ENCODE results near the gene MKRN2OS. TPM values are rescaled to one million over a fixed set of nuclear protein-coding genes. Genes with fewer than 3 reads are reported as not detected.

The MKRN2OS gene, protein sequence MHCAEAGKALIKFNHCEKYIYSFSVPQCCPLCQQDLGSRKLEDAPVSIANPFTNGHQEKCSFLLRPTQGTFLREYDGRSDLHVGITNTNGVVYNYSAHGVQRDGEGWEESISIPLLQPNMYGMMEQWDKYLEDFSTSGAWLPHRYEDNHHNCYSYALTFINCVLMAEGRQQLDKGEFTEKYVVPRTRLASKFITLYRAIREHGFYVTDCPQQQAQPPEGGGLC
- not detected in 2 replicates for total RNA-seq

DNA sequence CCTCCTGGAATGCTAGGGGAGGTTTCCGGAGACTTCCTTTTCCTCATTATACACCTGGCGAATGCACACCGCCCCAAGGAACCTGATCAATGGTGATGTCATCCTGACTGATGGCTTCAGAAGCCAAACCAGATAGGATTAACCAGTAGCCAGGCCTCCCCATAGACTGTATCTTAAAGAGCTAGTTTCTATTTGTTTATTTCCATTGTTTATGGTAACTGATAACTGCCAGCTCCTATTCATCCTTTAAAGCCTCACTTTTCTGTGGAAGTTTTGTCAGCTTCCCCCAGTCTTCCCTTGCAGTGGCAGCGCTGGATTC, at the start of gene MKRN2OS:
Gene MKRN2OS, minus strand, starts transcription at position 27 of the 319 bp plus-strand sequence. CDS start 35 bp downstream, outside the sequence.
- Mint-ChIP-seq H3K4me3 (no peak within 1 kb of the TSS), H3K36me3 (ENCODE audit: low read depth) (peaks cover 2% of the 10 kb centered on the region), H3K9me3 (no peaks in the 10 kb centered on the region), H3K27ac (no peak within 1 kb of the TSS), H3K27me3 (peaks cover 6% of the 10 kb centered on the region), H3K4me1 (no peaks in the 10 kb centered on the region)
- DNase-seq, result no peak
- intact Hi-C loops (cut with micrococcal nuclease), result no loop called here

DNA sequence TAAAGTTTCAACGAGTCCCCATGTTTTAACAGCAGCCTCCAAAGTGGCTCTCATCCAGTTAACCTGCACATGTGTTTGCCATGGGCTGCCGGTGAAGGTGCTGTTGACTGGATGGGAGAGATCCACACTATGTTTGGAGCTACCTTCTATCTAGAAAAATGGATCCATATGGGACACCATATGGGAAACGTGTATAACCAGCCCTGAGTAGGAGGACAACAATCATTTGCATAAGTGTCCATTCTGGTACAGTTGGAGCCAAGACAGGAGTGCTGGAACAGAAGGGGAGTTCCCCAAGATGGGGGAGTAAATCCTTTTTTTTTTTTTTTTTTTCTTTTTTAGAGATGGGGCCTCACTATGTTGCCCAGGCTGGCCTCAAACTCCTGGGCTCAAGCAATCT, 48.2 kb upstream of the MKRN2OS start:
- H3K4me1 Mint-ChIP-seq, result no peaks in the 10 kb centered on the region
- H3K9me3 Mint-ChIP-seq, result no peaks in the 10 kb centered on the region
- no peak for DNase-seq
- intact Hi-C loops (cut with micrococcal nuclease), result no loop called here
- peak overlapping the region; percentile 17 for H3K27ac Mint-ChIP-seq
- H3K36me3 Mint-ChIP-seq (ENCODE audit: low read depth), result peaks cover 60% of the 10 kb centered on the region
- no peaks in the 10 kb centered on the region for H3K27me3 Mint-ChIP-seq
- no peak overlapping the region for H3K4me3 Mint-ChIP-seq

DNA sequence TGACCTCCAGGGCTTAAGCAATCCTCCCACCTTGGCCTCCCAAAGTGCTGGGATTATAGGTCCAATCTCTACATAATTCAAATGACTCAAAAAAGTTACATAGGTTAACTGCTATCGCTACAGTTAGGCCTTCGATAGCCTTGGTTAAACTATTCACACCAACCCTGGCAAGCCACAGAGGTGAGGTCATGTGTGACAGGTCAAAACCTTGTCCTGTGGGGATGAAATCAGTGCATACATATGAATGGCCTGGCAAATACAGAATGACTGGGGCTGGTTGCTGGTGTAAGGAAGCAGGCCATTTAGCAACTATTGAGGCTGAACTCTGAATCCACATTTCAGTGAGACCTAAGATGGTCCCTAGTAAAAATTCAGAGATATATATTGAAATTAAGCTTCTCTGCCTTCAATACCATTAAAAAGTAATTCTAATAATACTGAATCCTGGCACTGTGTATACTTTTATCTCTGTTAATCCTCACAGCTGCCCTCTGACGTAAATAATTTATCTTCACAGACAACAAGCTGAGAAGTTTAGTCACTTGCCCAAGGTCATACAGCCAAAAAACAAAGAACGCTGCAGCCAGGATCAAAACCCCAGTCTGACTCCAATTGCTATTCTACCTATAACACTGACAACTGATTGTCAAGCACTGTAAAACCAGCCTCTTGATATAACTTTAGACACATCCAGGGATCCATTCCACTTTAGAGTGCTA, 46.9 kb upstream of the MKRN2OS start:
- no peak for DNase-seq
- H3K4me3 Mint-ChIP-seq, result no peak overlapping the region
- intact Hi-C loops (cut with micrococcal nuclease), result no loop called here
- H3K9me3 Mint-ChIP-seq, result no peaks in the 10 kb centered on the region
- no peaks in the 10 kb centered on the region for H3K27me3 Mint-ChIP-seq
- H3K36me3 Mint-ChIP-seq (ENCODE audit: low read depth), result peaks cover 65% of the 10 kb centered on the region
- H3K27ac Mint-ChIP-seq, result no peak overlapping the region
- H3K4me1 Mint-ChIP-seq, result no peaks in the 10 kb centered on the region

DNA sequence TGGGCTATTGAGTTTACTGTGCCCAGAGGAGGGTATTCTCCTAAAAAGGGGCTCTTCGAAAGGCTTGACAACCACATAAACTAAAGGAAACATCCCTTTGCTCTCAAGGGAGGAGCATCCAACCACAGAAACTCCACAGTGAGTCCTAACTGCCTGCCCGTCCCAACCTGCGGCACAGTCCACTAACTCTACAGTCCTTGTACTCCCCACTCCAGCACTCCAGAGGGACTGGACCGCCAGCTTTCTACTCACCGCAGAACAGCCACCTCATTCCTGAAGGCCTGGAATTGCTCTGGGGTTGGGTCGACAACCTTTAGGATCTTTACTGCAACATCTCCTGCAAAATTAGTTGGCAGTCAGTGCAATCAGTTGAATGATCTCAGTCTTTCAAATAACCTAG, 46.2 kb upstream of the MKRN2OS start:
- H3K27ac Mint-ChIP-seq, result no peak overlapping the region
- peaks cover 61% of the 10 kb centered on the region for H3K36me3 Mint-ChIP-seq (ENCODE audit: low read depth)

DNA sequence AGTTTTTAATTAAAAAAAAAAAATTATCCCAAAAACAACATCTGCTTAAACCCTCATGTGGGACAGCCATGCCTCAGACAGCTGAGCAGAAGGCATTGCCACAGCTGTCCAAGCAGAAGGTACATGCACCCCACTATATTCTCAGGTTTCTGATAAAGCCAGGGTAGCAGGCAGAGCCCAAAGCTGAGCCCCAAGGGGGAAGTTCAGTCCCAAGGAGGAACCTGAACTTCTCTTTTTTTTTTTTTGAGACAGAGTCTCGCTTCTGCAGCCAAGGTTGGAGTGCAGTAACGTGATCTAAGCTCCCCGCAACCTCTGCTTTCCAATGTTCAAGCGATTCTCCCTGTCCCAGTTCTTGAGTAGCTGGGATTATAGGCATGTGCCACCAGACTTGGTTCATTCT, 44.8 kb upstream of the MKRN2OS start:
- H3K4me1 Mint-ChIP-seq, result no peaks in the 10 kb centered on the region

More for the DNA sequence above, 46.2 kb upstream of the MKRN2OS start:
- H3K4me3 Mint-ChIP-seq, result no peak overlapping the region
- intact Hi-C loops (cut with micrococcal nuclease), result no loop called here
- H3K27me3 Mint-ChIP-seq, result no peaks in the 10 kb centered on the region
- no peak for DNase-seq
- H3K9me3 Mint-ChIP-seq, result no peaks in the 10 kb centered on the region
- no peaks in the 10 kb centered on the region for H3K4me1 Mint-ChIP-seq

DNA sequence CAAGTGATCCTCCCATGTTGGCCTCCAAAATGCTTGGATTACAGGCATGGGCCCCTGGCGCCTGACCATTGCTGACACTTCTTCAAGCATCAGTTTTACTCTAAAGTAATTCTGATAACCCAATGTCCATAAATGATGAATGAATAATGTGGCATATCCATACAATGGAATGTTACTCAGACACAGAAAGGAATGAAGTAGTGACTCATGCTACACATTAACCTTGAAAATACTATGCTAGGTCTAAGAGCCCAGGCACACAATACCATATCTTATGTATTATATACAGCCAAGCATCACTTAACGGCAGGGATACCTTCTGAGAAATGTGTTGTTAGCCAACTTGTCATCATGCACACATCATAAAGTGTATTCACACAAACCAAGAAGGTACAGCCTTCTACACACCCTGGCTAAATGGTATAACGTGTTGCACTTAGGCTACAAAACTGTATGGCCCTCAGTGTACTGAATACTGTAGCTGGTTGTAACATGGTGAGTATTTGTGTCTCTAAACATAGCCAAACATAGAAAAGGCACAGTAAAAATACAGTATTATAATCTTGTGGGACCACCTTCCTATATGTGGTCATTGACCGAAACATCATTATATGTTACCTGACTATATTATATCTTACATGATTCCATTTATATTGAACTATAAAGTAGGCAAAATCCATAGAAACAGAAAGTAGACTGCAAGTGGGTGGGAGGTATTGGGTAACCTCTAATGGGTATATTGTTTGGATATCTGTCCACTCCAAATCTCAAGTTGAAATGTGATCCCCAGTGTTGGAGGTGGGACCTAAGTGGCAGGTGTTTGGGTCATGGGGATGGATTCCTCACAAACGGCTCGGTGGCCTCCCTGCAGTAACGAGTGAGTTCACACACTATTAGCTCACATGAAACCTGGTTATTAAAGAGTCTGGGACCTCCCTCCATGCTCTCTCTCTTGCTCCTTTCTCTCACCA, 43.0 kb upstream of the MKRN2OS start:
- no peak overlapping the region for H3K4me3 Mint-ChIP-seq
- no peak for DNase-seq
- H3K27me3 Mint-ChIP-seq, result no peaks in the 10 kb centered on the region
- no peaks in the 10 kb centered on the region for H3K9me3 Mint-ChIP-seq
- H3K4me1 Mint-ChIP-seq, result no peaks in the 10 kb centered on the region
- H3K36me3 Mint-ChIP-seq (ENCODE audit: low read depth), result peaks cover 62% of the 10 kb centered on the region
- intact Hi-C loops (cut with micrococcal nuclease), result no loop called here
- no peak overlapping the region for H3K27ac Mint-ChIP-seq

More for the DNA sequence above, 44.8 kb upstream of the MKRN2OS start:
- intact Hi-C loops (cut with micrococcal nuclease), result no loop called here
- peaks cover 59% of the 10 kb centered on the region for H3K36me3 Mint-ChIP-seq (ENCODE audit: low read depth)
- H3K27ac Mint-ChIP-seq, result no peak overlapping the region
- no peaks in the 10 kb centered on the region for H3K9me3 Mint-ChIP-seq
- no peaks in the 10 kb centered on the region for H3K27me3 Mint-ChIP-seq
- no peak for DNase-seq
- H3K4me3 Mint-ChIP-seq, result no peak overlapping the region

DNA sequence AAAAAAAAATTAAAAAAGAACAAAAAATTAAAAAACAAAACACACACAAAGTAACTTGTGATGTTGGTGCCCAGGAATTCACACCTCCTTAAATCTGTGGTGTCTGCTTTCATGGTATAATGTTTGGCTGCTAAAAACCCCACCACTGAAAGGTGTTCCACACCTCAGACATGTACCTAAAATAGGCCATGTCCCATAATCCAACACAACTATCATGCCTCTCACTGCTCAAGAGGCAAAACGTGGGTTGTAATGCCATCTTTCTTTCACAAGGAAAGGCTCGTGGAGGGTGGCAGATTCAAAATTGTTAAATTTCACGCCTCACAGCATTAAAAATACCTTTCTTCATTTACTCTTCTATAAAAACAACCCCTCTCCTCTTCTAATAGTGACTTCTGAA, 41.1 kb upstream of the MKRN2OS start:
- Mint-ChIP-seq H3K36me3 (ENCODE audit: low read depth) (peaks cover 61% of the 10 kb centered on the region), H3K27ac (no peak overlapping the region), H3K4me3 (no peak overlapping the region), H3K9me3 (no peaks in the 10 kb centered on the region), H3K27me3 (no peaks in the 10 kb centered on the region), H3K4me1 (no peaks in the 10 kb centered on the region)
- DNase-seq, result no peak
- intact Hi-C loops (cut with micrococcal nuclease), result no loop called here

DNA sequence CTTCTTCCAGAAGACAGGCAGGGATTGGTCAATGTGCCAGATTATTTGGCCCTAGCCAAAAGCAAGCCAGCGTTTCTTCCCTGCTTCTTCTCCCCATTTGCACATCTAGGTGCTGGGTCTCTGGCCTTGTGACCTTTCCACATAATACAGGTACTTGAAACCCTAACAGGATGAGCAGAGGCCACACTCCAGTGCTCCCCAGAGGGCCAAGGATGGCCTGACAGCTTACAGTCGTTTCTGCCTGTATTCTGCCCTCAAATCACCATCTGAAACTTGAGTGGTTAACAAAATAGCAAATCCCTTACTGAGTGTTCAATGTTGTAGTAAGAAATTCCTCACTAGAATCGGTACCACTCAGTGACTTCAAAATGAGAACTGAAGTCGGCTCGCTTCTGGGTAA, 40.7 kb upstream of the MKRN2OS start:
- H3K4me1 Mint-ChIP-seq, result no peaks in the 10 kb centered on the region
- H3K9me3 Mint-ChIP-seq, result no peaks in the 10 kb centered on the region
- peaks cover 61% of the 10 kb centered on the region for H3K36me3 Mint-ChIP-seq (ENCODE audit: low read depth)
- intact Hi-C loops (cut with micrococcal nuclease), result no loop called here
- H3K27ac Mint-ChIP-seq, result no peak overlapping the region
- H3K4me3 Mint-ChIP-seq, result no peak overlapping the region
- H3K27me3 Mint-ChIP-seq, result no peaks in the 10 kb centered on the region
- no peak for DNase-seq

DNA sequence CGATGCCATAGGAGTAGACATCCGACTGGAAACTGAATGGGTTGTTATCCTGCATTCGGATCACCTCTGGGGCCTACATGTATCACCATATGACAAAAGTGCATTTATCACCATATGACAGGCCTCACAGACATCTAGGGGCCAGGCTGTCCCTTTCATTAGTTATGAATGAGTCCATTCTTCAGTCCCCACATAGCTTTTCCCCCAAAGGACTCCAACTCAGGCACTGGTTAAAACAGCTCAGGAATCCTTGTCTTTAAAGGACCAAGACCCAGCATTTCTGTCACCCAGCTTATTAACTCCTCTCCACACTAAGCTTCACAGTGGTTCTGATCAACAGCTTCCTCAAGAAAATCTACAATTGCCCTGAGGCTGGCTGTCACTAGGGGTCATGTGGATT, 39.9 kb upstream of the MKRN2OS start:
- DNase-seq, result no peak
- no peak overlapping the region for H3K4me3 Mint-ChIP-seq
- no peaks in the 10 kb centered on the region for H3K27me3 Mint-ChIP-seq
- no peaks in the 10 kb centered on the region for H3K4me1 Mint-ChIP-seq
- intact Hi-C loops (cut with micrococcal nuclease), result no loop called here
- peaks cover 61% of the 10 kb centered on the region for H3K36me3 Mint-ChIP-seq (ENCODE audit: low read depth)
- H3K9me3 Mint-ChIP-seq, result no peaks in the 10 kb centered on the region
- no peak overlapping the region for H3K27ac Mint-ChIP-seq

DNA sequence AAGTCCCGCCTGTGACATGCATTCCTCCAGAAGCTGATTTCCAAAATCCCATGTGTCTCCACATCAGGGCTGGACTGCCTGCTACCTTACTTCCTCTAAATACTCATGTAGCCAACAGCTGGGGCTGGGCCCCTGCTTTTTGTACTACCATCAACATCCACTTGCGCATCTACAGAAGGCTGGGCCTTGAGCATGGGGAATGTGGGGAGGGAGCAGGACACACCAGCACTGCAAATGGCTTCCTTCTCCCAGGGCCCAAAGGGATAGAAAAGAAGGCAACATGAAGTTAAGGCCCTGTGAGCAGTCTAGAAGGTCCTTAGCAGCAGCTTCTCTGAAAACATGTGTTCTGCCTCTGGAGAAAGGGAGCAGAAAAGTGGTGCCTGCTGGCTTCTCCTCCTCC, 38.8 kb upstream of the MKRN2OS start:
- H3K27ac Mint-ChIP-seq, result no peak overlapping the region
- peaks cover 66% of the 10 kb centered on the region for H3K36me3 Mint-ChIP-seq (ENCODE audit: low read depth)
- no peaks in the 10 kb centered on the region for H3K27me3 Mint-ChIP-seq
- no peak for DNase-seq
- H3K4me3 Mint-ChIP-seq, result no peak overlapping the region
- no peaks in the 10 kb centered on the region for H3K9me3 Mint-ChIP-seq
- intact Hi-C loops (cut with micrococcal nuclease), result no loop called here
- H3K4me1 Mint-ChIP-seq, result no peaks in the 10 kb centered on the region

DNA sequence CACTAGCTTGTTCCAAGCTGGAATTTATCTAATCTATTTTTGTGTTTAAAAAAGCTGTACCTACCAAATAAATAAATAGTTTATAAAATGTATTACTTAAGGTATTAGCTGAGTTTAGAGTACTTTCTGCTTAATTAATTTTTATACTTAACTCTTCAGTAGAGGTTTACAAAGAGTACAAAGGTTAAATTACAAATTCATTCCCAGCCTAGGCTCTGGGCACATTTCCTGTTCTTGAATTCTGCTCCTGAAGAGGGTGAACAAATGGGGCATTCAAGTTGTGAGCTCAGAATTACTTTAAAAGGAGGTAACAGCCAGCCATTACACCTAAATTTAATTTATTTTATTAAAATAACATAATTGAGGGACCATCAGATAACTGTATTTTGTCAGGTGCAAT, 38.0 kb upstream of the MKRN2OS start:
- Mint-ChIP-seq H3K27ac (no peak overlapping the region), H3K4me1 (peaks cover 3% of the 10 kb centered on the region), H3K27me3 (no peaks in the 10 kb centered on the region), H3K9me3 (no peaks in the 10 kb centered on the region), H3K4me3 (no peak overlapping the region), H3K36me3 (ENCODE audit: low read depth) (peaks cover 64% of the 10 kb centered on the region)
- no peak for DNase-seq
- intact Hi-C loops (cut with micrococcal nuclease), result no loop called here

DNA sequence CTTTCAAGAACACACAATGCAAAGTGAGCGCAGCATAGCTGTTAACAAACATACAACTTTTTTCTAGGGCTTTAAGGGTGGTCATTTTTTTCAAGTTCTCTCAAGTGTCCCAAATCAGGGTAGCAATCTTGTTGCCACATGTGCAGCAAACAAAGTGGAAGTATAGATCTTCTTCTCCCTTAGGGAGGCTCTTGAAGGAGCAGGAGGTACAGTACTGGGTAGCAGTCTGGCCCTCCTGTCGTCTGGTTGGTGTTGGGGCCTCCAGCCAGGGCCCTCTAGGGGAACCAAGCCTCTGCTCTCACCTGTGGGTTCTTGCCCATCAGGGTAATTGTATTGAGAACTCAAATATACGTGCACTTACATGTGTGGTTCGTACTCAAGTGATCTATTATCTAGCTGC, 37.4 kb upstream of the MKRN2OS start:
- Mint-ChIP-seq H3K4me3 (no peak overlapping the region), H3K9me3 (no peaks in the 10 kb centered on the region), H3K27me3 (no peaks in the 10 kb centered on the region), H3K4me1 (peaks cover 3% of the 10 kb centered on the region), H3K36me3 (ENCODE audit: low read depth) (peaks cover 64% of the 10 kb centered on the region), H3K27ac (no peak overlapping the region)
- intact Hi-C loops (cut with micrococcal nuclease), result no loop called here
- no peak for DNase-seq

DNA sequence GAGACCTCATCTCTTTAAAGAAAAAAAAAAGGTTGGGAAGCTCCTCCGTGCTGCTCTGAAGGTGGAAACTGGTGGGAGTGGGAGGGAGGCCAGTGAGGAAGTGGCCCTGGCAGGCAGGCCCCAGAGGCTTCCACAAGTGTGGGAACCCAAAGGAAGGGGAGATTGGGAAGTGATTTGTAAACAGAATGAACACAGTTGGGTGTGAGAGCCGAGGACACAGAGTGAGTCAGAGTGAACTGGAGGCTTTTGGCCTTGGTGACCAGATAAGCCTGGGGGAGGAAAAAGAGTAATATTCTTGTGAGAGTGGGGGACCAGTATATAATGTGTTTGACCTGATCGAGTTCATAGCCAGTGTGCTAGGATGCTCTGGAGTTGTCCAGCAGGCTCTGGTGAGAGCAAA, 34.6 kb upstream of the MKRN2OS start:
- peaks cover 74% of the 10 kb centered on the region for H3K36me3 Mint-ChIP-seq (ENCODE audit: low read depth)
- H3K27me3 Mint-ChIP-seq, result no peaks in the 10 kb centered on the region
- H3K4me1 Mint-ChIP-seq, result peaks cover 3% of the 10 kb centered on the region
- no peak for DNase-seq
- H3K27ac Mint-ChIP-seq, result peak overlapping the region; percentile 62
- H3K4me3 Mint-ChIP-seq, result no peak overlapping the region
- intact Hi-C loops (cut with micrococcal nuclease), result no loop called here
- H3K9me3 Mint-ChIP-seq, result no peaks in the 10 kb centered on the region

DNA sequence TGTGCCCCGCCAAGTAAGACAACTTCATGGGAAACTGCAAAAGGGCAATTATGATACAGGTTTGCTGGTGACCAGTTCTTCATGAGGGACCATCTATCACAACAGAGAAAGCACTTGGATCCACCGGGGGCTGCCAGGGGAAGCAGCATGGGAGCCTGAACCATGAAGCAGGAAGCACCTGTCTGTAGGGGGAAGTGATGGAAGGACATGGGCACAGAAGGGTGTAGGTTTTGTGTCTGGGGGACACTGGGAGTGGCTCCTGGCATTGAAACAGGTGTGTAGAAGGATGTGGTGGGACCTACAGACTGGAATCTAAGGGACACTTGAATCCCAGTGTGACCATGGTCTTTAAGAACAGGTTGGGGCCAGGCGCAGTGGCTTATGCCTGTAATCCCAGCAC, 34.2 kb upstream of the MKRN2OS start:
- Mint-ChIP-seq H3K27ac (peak overlapping the region; percentile 62), H3K36me3 (ENCODE audit: low read depth) (peaks cover 73% of the 10 kb centered on the region)

More for the DNA sequence above, 34.2 kb upstream of the MKRN2OS start:
- no peak overlapping the region for H3K4me3 Mint-ChIP-seq
- H3K9me3 Mint-ChIP-seq, result no peaks in the 10 kb centered on the region
- DNase-seq, result no peak
- no peaks in the 10 kb centered on the region for H3K27me3 Mint-ChIP-seq
- intact Hi-C loops (cut with micrococcal nuclease), result no loop called here
- H3K4me1 Mint-ChIP-seq, result peaks cover 3% of the 10 kb centered on the region
